RCC 7860 (cell line): ENCODE data around the gene SLC36A2.

Experiments
- DNase-seq: peaks from one replicate; pipeline ENCODE4 v3.0.0-alpha.2; 2015; ENCODE audit warnings: low spot score
- FAIRE-seq: peaks from 2 replicates; lab custom pipeline; 2012; peaks lifted over from hg19 to GRCh38; lab: Jason Lieb, UNC

SLC36A2 gene

DNA sequence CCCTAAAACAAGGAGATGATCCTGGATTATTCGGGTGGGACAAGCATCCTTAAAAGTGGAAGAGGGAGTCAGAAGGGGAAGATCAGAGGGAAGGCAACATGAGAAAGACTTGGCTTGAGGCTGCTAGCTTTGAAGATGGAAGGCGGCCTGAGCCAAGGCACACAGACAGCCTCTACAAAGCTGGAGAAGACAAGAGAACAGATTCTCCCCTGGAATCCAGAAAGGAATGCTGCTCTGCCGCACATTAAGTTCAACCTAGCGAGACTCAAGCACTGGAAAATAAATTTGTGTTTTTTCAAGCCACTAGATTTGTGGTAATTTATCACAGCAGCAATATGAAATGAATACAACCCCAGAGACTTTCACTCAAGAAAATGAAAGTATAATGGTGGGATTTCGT is 61.7 kb downstream of the SLC36A2 start:
- no peak for FAIRE-seq

DNA sequence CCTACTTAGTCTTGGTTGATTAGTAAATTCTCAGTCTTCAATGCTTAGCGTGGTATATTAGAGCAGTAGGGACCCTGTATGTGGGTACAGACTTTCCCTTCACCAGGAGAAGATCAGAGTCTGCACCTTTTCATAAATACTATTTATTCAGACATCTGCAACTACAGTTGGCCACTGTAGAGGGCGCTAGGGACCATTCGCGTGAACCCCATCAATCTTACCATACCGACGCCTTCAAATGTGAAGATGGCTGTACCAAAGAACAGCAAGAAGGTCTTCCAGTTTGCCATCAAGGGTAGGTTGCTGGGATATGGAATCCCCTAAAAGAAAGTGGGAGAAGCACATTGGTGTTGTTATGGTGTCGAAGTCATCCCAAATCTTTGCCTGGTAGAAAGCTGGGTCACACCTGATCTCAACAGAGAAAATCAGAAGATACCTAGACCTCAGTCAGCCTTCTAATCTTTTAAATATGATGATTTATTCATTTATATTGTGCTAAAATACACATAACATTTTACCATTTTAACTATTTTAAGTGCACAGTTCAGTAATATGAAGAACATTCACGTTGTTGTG is 62.9 kb downstream of the SLC36A2 start:
- FAIRE-seq (no peak), DNase-seq (no peak)

More for the DNA sequence above, 61.7 kb downstream of the SLC36A2 start:
- DNase-seq = no peak

DNA sequence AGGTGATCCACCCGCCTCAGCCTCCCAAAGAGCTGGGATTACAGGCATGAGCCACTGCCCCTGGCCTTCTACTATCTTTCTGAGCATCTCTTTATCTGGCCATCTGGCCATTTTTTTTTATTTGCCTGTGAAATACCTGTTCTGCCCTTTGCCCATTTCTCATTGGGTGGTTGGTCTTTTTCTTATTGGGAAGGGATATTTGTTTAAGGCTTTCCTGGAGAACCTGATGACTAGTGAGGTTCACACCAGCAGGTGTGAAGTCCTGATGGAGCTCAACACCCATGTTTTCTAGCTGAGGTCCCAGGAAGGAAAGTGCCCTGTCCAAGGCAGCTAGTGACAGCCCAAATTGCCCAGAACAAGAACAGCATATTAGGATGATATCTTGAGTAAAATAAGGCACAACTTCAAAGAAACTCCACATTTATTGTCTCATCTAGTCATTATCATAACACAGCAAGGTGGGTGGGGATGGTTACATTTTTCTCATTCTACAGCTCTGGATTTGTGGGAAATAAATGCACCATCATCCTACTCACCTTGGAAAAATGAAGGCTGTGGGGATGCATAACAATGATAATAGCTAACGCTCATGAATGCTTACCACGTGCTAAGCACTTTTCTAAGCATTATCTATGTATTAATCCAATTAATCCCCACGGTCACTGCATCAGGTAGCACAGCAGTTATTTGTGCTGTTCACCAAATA is 64.1 kb downstream of the SLC36A2 start:
- no peak for FAIRE-seq

DNA sequence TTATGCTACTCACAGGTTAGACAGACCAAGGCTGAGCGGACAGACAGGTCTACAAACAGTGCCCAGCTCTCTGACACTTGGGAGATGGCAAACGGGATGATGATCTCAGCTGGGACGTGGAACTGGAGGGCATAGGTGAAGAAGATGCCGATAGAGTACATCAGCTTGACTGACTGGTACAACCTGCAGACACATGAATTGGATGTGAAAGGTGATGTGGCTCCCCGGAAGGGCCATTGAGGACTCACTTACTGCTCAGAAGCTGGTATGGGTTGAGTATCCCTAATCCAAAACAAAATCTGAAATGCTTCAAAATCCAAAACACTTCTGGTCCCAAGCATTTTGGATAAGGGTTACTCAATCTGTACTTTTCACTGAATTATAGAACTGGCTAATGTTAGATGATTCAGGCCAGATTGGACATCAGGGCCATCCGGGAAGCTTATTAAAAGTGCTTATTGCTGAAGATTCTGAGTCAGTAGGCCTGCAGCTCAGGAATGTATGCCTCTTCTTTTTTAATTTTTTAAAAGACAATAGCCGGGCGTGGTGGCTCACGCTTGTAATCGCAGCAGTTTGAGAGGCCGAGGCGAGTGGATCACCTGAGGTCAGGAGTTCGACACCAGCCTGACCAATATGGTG is 66.2 kb downstream of the SLC36A2 start:
- no peak for DNase-seq
- no peak for FAIRE-seq

More for the DNA sequence above, 64.1 kb downstream of the SLC36A2 start:
- no peak for DNase-seq

DNA sequence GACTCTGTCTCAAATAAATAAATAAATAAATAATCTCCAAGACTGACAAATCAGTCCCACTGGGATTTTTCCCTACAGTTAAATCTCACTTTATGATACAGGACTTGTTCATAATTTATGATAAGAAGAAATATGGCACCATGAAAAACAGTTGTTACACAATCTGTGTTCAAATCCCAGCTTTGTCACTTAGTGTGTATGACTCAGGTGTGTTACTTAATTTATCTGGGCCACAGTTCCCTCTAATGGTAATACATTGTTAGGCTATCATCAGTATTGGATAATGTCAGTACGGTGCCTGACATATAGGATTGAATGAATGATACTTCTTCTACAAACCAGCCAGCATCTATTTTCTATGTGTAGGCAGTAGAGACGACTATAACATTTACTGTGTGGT is 66.9 kb downstream of the SLC36A2 start:
- no peak for DNase-seq
- FAIRE-seq = no peak

DNA sequence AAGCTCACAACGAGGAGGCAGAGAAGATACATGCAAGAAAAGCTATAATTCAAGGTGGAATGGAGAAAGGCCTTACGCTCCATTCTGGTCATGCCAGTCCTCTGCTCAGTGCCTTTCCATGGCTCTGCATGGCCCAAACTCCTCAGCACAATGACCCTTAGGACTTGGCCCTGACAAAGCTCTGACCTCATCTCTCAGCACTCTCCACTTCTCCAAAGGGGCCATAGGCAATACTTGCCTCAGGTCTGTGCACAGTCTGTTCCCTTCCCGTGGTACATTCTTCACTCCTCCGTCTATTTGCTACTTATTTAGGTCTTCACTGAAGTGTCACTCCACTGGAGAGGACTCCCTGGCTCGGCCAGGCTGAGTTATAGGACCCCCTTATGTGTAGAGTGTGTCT is 68.5 kb downstream of the SLC36A2 start:
- no peak for FAIRE-seq

DNA sequence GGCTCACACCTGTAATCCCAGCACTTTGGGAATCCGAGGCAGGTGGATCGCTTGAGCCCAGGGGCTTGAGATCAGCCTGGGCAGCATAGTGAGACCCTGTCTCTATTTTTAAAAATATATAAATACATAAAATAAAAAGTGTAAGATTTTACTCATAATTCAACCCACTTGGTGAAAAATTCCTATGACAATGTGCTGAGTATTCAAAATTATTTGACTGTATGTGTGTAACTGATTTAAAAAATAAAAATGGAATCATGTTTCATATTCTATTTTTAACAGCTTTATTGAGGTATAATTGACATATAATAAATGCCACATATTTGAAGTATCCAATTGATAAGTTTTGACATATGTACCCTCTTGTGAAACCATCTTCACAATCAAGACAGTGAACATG is 71.6 kb downstream of the SLC36A2 start:
- no peak for DNase-seq
- FAIRE-seq = no peak

More for the DNA sequence above, 68.5 kb downstream of the SLC36A2 start:
- DNase-seq = no peak

DNA sequence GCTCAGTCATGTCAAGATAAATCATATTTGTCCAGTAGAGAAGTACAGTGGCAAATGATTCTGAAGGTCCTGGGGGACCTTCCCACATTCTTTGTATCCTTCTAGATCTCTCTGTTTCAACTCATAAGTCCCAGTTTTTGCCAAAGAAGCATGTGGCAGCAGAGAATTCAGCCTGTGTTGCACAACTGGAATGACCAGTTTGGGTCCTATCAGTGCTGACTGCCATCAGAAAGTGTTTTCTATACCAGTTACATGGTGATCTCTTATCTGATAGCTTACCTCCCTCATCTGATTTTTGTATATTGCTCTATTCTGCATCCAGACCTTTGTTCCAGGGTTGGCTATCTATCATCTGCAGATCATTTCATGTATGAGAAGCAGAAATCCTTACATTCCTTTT is 72.7 kb downstream of the SLC36A2 start:
- DNase-seq (no peak), FAIRE-seq (no peak)

DNA sequence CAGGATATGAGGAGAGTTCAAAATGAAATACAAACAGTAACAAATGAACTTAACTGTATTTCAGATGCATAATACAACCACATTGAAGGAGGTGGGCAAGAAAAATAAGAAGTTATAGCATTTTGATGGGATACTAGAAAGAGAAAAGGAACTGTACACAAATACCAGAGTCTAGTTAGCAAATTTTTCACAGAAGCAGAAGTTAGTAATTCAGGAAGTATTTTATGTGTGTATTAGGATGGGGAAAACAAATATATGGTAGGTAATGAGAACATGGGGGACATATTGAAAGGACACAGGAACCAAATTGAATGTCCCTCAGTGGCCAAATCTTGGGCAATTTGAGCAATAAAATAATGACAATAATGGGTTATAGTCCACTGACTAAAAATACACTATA is 76.0 kb downstream of the SLC36A2 start:
- FAIRE-seq (no peak), DNase-seq (no peak)

DNA sequence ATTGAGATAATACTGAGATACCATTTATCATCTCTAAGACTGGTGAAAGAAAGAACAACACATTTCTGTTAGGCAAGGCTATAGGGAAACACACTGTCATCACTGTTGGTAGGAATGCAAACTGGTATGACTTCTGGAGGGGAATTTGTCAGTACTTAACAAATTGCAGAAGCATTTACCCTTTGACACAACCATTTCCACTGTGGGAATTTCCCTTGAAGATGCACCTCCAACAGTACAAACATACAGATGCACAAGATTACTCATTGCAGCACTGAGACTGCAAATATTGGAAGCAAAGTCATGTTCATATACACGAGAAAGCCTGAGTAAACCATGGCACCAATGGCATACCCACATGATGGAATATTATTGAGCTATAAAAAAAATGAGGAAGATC is 76.8 kb downstream of the SLC36A2 start:
- DNase-seq = peak; percentile 35
- FAIRE-seq = no peak

DNA sequence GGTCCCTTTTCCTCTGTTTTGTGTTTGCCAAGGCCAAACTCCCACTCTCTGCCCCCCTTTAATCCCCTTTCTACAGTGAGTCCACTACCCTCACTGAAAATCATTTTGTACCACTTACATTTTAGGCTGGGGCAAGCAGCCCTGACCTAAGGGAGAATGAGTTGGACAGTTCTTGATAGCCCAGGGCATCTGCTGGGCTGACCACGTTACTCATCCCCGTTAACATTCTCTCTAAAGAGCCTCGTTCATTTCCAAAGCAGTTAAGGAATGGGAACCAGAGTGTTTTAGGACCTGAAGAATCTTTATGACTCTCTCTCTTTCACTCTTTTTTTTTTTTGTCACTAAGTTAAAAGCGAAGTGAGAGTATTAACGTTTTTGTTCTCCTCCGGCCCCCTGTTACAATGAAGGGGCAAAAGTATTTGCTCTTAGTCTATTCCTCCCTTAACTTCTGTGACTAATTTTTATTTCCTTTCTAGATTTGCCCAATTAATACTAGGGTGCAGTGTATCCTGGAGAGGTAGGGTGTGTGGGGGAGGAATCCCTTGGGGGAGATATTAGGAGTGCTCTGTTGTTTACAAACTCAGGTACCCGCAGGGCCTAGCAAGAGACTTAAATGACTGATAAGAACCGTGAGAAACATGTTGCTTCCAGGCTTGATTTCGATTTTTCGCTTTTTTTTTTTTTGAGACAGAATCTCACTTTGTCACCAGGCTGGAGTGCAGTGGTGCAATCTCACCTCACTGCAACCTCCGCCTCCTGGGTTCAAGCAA is 79.7 kb downstream of the SLC36A2 start:
- FAIRE-seq (no peak), DNase-seq (no peak)
